PC-3 (cell line): ENCODE measurements around the gene C6orf52. TPM values are rescaled to one million over a fixed set of nuclear protein-coding genes. Genes with fewer than 3 reads are reported as not detected.

Experiments used
- ATAC-seq: fragments of 200-7000 bp; cut with Tn5 transposase; 2 replicates; pipeline ENCODE4 v1.9.1; 2020; ENCODE audit warnings: mild to moderate bottlenecking, moderate library complexity
- BruUV-seq: library from RNA; stranded (reverse); fragments of 400-500 nt; replicated peaks from 2 replicates; lab custom pipeline; 2021; lab: Mats Ljungman, UMichigan
- CTCF ChIA-PET: fragments of 300-600 bp; sonication (Branson Sonifier 250); formaldehyde crosslinking; loops from one replicate; lab custom pipeline; 2022; ENCODE audit warnings: antibody characterized with exemption; lab: Charles Lee
- POLR2A ChIA-PET: fragments of 300-600 bp; sonication (Branson Sonifier 250); formaldehyde crosslinking; loops from one replicate; lab custom pipeline; 2022; ENCODE audit warnings: antibody characterized with exemption; ENCODE audit not compliant: unreplicated experiment; lab: Charles Lee
- DNase-seq: peaks from one replicate; pipeline ENCODE4 v3.0.0-alpha.2; 2015
- H2AFZ ChIP-seq: fragments of 300-600 bp; sonication (generic); 2 replicates; pipeline ENCODE4 v1.6.0; 2016; ENCODE audit warnings: antibody characterized with exemption, low read length
- H3F3A ChIP-seq: fragments of 300-600 bp; sonication (generic); one replicate; pipeline ENCODE4 v1.6.0; 2017; ENCODE audit warnings: antibody characterized with exemption, low read length, control low read depth, mild to moderate bottlenecking; ENCODE audit not compliant: unreplicated experiment
- H3K27ac ChIP-seq: fragments of 300-600 bp; sonication (generic); 2 replicates; pipeline ENCODE4 v1.5.1; 2016; ENCODE audit warnings: mild to moderate bottlenecking, low read length
- H3K27me3 ChIP-seq: fragments of 300-600 bp; sonication (generic); 2 replicates; pipeline ENCODE4 v1.6.1; 2016; ENCODE audit warnings: low read length, mixed read lengths
- H3K36me3 ChIP-seq: fragments of 300-600 bp; sonication (generic); 2 replicates; pipeline ENCODE4 v1.6.1; 2016; ENCODE audit warnings: low read depth, mixed run types, low read length, mixed read lengths
- H3K4me1 ChIP-seq: fragments of 300-600 bp; sonication (generic); 2 replicates; pipeline ENCODE4 v1.5.1; 2016; ENCODE audit warnings: low read length; ENCODE audit not compliant: insufficient read depth
- H3K4me2 ChIP-seq: fragments of 300-600 bp; sonication (generic); 2 replicates; pipeline ENCODE4 v1.6.0; 2016; ENCODE audit warnings: low read length
- H3K4me3 ChIP-seq: fragments of 300-600 bp; sonication (generic); 2 replicates; pipeline ENCODE4 v1.5.1; 2016; ENCODE audit warnings: mild to moderate bottlenecking, low read length, mixed read lengths
- H3K79me2 ChIP-seq: fragments of 300-600 bp; sonication (generic); 2 replicates; pipeline ENCODE4 v1.6.1; 2017; ENCODE audit warnings: low read length, mixed read lengths
- H3K9ac ChIP-seq: fragments of 300-600 bp; sonication (generic); 2 replicates; pipeline ENCODE4 v1.6.0; 2016; ENCODE audit warnings: mild to moderate bottlenecking, low read length
- H3K9me2 ChIP-seq: fragments of 300-600 bp; sonication (generic); replicated peaks from 2 replicates; pipeline ENCODE4 v1.6.1; 2016; ENCODE audit warnings: mixed run types, low read length, mixed read lengths
- H3K9me3 ChIP-seq: fragments of 300-600 bp; sonication (generic); 2 replicates; pipeline ENCODE4 v1.6.1; 2016; ENCODE audit warnings: low read length, mixed read lengths
- H4K20me1 ChIP-seq: fragments of 300-600 bp; sonication (generic); 2 replicates; pipeline ENCODE4 v1.6.1; 2016; ENCODE audit warnings: low read length, mixed read lengths
- EZH2 ChIP-seq: fragments of 300-600 bp; sonication (generic); IDR thresholded peaks from one replicate; pipeline ENCODE4 v1.6.1; 2017; ENCODE audit warnings: antibody characterized with exemption, mild to moderate bottlenecking, low read length; ENCODE audit not compliant: unreplicated experiment
- EZH2phosphoT487 ChIP-seq: fragments of 300-600 bp; sonication (generic); IDR thresholded peaks from 2 replicates; pipeline ENCODE4 v1.6.1; 2018; ENCODE audit warnings: mild to moderate bottlenecking, antibody characterized with exemption, low read length, borderline replicate concordance
- intact Hi-C: fragments of 100-400 bp; cut with micrococcal nuclease; formaldehyde crosslinking; loops from 2 replicates; pipeline ENCODE4 v1.9.0; 2023
- total RNA-seq: library from RNA; depleted of rRNA; stranded (reverse); fragments of >200 nt; gene quantifications from 2 replicates; pipeline ENCODE4 v1.2.3, GENCODE V29; 2014
- TF ChIP-seq, protein P1 (sequence below): fragments of 300-600 bp; sonication (generic); conservative IDR thresholded peaks from 2 replicates; pipeline ENCODE4 v1.5.1; 2017; ENCODE audit warnings: antibody characterized with exemption, low read depth, mild to moderate bottlenecking, low read length

Gene C6orf52
- total RNA-seq, 1 experiment from 2014 or later: 0.80 TPM

DNA sequence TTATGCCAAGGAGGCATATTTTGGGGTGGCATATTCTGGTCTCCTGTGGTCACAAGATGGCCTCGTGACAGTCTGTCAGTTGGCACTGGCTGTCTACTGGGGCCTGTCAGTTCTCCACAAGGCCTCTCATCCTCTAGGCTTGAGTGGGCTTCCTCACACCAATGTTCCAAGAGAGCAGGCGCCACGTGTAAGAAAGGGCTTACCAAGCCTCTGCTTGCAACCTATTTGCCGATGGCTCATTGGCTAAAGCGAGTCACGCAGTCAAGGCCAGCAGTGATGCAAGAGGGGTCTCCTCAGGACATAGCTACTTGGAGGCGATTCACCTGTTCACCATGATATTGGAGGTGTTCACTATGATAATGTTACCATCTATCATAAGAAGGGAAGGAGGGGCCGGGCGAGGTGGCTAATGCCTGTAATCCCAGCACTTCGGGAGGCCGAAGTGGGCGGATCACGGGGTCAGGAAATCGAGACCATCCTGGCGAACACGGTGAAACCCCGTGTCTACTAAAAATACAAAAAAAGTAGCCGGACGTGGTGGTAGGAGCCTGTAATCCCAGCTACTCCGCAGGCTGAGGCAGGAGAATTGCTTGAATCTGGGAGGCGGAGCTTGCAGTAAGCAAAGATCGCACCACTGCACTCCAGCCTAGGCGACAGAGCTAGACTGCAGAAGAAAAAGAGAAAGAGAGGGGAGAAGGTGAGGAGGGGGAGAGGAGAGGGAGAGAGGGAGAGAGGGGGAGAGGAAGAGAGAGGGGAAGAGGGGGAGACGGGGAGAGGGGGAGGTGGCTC lies 35.3 kb downstream of the C6orf52 start:
- TF ChIP-seq EZH2: no peak
- TF ChIP-seq, protein P1, sequence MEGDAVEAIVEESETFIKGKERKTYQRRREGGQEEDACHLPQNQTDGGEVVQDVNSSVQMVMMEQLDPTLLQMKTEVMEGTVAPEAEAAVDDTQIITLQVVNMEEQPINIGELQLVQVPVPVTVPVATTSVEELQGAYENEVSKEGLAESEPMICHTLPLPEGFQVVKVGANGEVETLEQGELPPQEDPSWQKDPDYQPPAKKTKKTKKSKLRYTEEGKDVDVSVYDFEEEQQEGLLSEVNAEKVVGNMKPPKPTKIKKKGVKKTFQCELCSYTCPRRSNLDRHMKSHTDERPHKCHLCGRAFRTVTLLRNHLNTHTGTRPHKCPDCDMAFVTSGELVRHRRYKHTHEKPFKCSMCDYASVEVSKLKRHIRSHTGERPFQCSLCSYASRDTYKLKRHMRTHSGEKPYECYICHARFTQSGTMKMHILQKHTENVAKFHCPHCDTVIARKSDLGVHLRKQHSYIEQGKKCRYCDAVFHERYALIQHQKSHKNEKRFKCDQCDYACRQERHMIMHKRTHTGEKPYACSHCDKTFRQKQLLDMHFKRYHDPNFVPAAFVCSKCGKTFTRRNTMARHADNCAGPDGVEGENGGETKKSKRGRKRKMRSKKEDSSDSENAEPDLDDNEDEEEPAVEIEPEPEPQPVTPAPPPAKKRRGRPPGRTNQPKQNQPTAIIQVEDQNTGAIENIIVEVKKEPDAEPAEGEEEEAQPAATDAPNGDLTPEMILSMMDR: no peak
- no peak for TF ChIP-seq EZH2phosphoT487
- Histone ChIP-seq H3F3A (no peaks in the 10 kb centered on the region), H3K9me3 (no peaks in the 10 kb centered on the region), H4K20me1 (no peaks in the 10 kb centered on the region), H3K9me2 (no peaks in the 10 kb centered on the region), H3K4me3 (no peak overlapping the region), H2AFZ (no peak overlapping the region), H3K4me1 (no peaks in the 10 kb centered on the region), H3K4me2 (no peak overlapping the region), H3K9ac (no peak overlapping the region), H3K27ac (no peak overlapping the region), H3K79me2 (no peaks in the 10 kb centered on the region), H3K36me3 (no peaks in the 10 kb centered on the region), H3K27me3 (peaks cover 5% of the 10 kb centered on the region; the same call in 1 of the 2 replicates)
- POLR2A ChIA-PET: no interaction called here
- CTCF ChIA-PET: no interaction called here
- DNase-seq: no peak
- intact Hi-C loops: no loop called here
- no TSS peak for BruUV-seq
- no peak for ATAC-seq

DNA sequence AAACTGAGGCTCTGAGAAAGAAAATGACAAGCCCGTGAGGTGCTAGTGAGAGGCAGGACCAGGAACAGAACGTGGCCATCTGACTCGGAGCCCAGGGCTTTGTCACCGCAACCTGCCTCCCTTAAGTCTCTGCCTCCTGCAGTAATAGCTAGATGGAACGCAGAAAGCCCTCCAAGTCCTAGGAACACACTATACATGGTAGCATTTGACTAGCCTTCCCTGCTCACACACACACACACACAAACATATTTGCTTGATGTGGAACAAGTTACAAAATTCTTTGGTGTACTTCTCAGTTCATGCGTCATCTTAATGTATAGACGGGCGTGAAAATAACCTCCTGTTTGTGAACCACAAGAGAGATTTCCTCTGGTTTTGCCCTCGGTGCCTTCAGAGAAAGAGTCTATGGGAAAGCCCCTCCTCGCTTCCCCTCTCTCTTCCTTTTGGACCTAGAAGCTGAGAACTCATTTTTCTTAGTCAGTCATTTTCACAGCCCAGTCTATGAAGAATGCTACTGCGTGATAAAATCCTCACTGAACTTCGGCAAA lies 38.8 kb downstream of the C6orf52 start:
- intact Hi-C loops: no loop called here
- no peak for TF ChIP-seq EZH2
- TF ChIP-seq EZH2phosphoT487: no peak
- TF ChIP-seq, protein P1: no peak
- Histone ChIP-seq H3K36me3 (no peaks in the 10 kb centered on the region), H3K27ac (no peak overlapping the region), H3F3A (no peaks in the 10 kb centered on the region), H3K79me2 (no peaks in the 10 kb centered on the region), H3K4me3 (no peak overlapping the region), H2AFZ (no peak overlapping the region), H3K4me2 (no peak overlapping the region), H3K9ac (no peak overlapping the region), H3K9me2 (no peaks in the 10 kb centered on the region), H3K27me3 (peaks cover 5% of the 10 kb centered on the region; the same call in 1 of the 2 replicates), H4K20me1 (no peaks in the 10 kb centered on the region), H3K9me3 (no peaks in the 10 kb centered on the region), H3K4me1 (no peaks in the 10 kb centered on the region)
- DNase-seq: no peak
- no peak for ATAC-seq
- ChIA-PET POLR2A (no interaction called here), CTCF (no interaction called here)
- BruUV-seq: no TSS peak

DNA sequence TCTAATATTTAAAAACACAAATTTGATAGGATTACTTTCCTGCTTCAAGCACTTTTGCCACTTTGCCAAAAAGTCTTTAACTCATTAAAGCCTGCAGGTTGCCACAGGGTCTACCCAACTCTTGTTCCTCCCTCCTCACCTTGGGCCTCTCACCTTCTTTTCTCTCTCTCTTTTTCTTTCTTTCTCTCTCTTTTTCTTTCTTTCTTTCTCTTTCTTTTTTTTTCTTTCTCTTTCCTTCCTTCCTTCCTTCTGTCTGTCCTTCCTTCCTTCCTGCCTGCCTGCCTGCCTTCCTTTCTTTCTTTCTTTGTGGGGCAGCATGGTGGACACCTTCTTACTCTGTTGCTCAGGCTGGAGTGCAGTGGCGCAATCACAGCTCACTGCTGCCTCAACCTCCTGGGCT lies 50.2 kb downstream of the C6orf52 start:
- Histone ChIP-seq H3K27ac (no peak overlapping the region), H4K20me1 (no peaks in the 10 kb centered on the region), H3K9me2 (no peaks in the 10 kb centered on the region), H3K27me3 (no peaks in the 10 kb centered on the region), H2AFZ (no peak overlapping the region), H3K79me2 (no peaks in the 10 kb centered on the region), H3K36me3 (no peaks in the 10 kb centered on the region), H3K4me2 (no peak overlapping the region), H3K9me3 (no peaks in the 10 kb centered on the region), H3F3A (no peaks in the 10 kb centered on the region), H3K4me3 (no peak overlapping the region), H3K4me1 (no peaks in the 10 kb centered on the region), H3K9ac (no peak overlapping the region)
- intact Hi-C loops: no loop called here
- no peak for DNase-seq
- ATAC-seq: no peak
- ChIA-PET CTCF (interaction anchor here (0.7 kb wide), 1 partner anchor 158 kb away, joined by 3 read pairs; no protein-coding TSS in a partner anchor), POLR2A (no interaction called here)
- no TSS peak for BruUV-seq
- no peak for TF ChIP-seq EZH2phosphoT487
- TF ChIP-seq, protein P1: no peak
- TF ChIP-seq EZH2: no peak
